Mammary epithelial cell (primary cell): ENCODE measurements around the gene TELO2.

ENCODE experiments used
- EZH2 ChIP-seq: IDR thresholded peaks from 2 replicates; pipeline ENCODE4 v1.6.1; 2012; ENCODE audit warnings: low read length, inconsistent platforms, borderline replicate concordance
- TF ChIP-seq, protein P1 (sequence below), 2 donors: IDR thresholded peaks in 1 of 2; conservative IDR thresholded peaks in 1 of 2; 2 replicates each; pipeline ENCODE4 v1.5.1; 2011 to 2012; ENCODE audit warnings: inconsistent platforms in 2 of 2, low read length in 2 of 2, mild to moderate bottlenecking in 2 of 2, control low read depth in 1 of 2, low read depth in 1 of 2; ENCODE audit not compliant: insufficient read depth in 1 of 2; ENCODE audit errors: extremely low read depth in 1 of 2

DNA sequence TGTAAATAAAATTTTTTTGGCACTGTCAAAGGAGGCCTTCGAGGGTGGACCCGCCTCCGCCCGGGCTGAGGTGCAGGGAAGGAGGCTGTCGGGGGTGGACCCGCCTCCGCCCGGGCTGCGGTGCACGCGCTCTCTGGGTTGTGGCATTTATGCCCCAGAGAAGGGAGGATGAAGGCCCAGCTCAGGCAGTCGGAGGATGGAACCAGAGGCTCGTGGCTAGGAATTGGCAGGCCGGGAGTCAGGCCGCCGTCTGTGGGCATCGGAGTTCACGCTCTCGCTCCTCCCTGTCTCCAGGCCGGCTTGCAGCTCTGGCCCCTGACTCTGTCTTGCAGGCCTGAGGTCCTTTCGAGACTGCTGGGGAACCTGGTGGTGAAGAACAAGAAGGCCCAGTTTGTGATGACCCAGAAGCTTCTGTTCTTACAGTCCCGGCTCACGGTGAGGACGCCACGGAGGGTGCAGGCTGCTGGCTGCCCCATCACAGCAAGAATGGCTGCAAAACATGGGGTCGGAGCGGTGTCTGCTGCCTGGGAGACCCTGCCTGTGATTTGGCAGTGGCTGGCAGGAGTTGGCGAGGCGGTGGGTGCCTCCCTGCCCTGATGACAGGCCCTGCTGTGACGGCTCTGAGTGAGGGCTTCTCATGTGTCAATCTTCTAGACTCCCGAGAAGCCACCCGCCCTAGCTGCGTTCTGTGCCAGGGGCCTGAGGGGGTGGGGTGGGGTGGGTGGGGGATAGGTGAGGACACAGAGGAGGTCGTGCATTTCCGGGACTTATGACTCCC lies 5.9 kb downstream of the TELO2 start:
- TF ChIP-seq, protein P1, sequence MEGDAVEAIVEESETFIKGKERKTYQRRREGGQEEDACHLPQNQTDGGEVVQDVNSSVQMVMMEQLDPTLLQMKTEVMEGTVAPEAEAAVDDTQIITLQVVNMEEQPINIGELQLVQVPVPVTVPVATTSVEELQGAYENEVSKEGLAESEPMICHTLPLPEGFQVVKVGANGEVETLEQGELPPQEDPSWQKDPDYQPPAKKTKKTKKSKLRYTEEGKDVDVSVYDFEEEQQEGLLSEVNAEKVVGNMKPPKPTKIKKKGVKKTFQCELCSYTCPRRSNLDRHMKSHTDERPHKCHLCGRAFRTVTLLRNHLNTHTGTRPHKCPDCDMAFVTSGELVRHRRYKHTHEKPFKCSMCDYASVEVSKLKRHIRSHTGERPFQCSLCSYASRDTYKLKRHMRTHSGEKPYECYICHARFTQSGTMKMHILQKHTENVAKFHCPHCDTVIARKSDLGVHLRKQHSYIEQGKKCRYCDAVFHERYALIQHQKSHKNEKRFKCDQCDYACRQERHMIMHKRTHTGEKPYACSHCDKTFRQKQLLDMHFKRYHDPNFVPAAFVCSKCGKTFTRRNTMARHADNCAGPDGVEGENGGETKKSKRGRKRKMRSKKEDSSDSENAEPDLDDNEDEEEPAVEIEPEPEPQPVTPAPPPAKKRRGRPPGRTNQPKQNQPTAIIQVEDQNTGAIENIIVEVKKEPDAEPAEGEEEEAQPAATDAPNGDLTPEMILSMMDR (conservative IDR thresholded peaks at IDR 0.05 in 1 of 2, IDR thresholded peaks at IDR 0.05 in 1 of 2; ENCODE audit: extremely low read depth in 1 of 2, insufficient read depth in 1 of 2, low read depth in 1 of 2, low read length in 2 of 2): no peak
- no peak for TF ChIP-seq EZH2
